Aorta (tissue), 5 donors: Measurements from ENCODE around the gene RHBDD2. TPM values are rescaled to one million over a fixed set of nuclear protein-coding genes. Genes with fewer than 3 reads are reported as not detected.

Source experiments
- ATAC-seq: fragments of 200-7000 bp; cut with Tn5 transposase; one replicate; pipeline ENCODE4 v1.9.1; 2022; ENCODE audit warnings: moderate library complexity; ENCODE audit not compliant: low FRiP score
- DNase-seq, 2 donors: peaks; one replicate each; pipeline ENCODE4 v3.0.0-alpha.2; 2020
- H3K27ac ChIP-seq, 2 donors: one replicate each; pipeline ENCODE4 v1.5.1; 2013; ENCODE audit warnings: low read length in 2 of 2, mild to moderate bottlenecking in 2 of 2, moderate library complexity in 2 of 2, control low read depth in 1 of 2, inconsistent platforms in 1 of 2, low read depth in 1 of 2
- H3K27me3 ChIP-seq, 2 donors: one replicate each; pipeline ENCODE4 v1.6.1; 2013; ENCODE audit warnings: control low read depth in 1 of 2, low read length in 1 of 2, mild to moderate bottlenecking in 1 of 2, moderate library complexity in 1 of 2; ENCODE audit not compliant: insufficient read depth in 2 of 2, control insufficient read depth in 1 of 2
- H3K36me3 ChIP-seq, 2 donors: one replicate each; pipeline ENCODE4 v1.6.1; 2013; ENCODE audit warnings: control low read depth in 1 of 2, low read length in 1 of 2, mild to moderate bottlenecking in 1 of 2; ENCODE audit not compliant: insufficient read depth in 2 of 2, control insufficient read depth in 1 of 2
- H3K4me1 ChIP-seq, 2 donors: one replicate each; pipeline ENCODE4 v1.6.1; 2013; ENCODE audit warnings: low read length in 2 of 2, control low read depth in 1 of 2, mild to moderate bottlenecking in 1 of 2, moderate library complexity in 1 of 2; ENCODE audit not compliant: insufficient read depth in 2 of 2, control insufficient read depth in 1 of 2
- H3K4me3 ChIP-seq, 2 donors: one replicate each; pipeline ENCODE4 v1.5.1; 2013; ENCODE audit warnings: low read length in 2 of 2, control low read depth in 1 of 2, mild to moderate bottlenecking in 1 of 2
- H3K9me3 ChIP-seq: one replicate; pipeline ENCODE4 v1.6.1; 2013; ENCODE audit warnings: mild to moderate bottlenecking, low read length; ENCODE audit not compliant: control insufficient read depth
- WGBS, 2 donors: extraction: QIAGEN DNeasy Blood & Tissue Kit; methylation state at CpG; one replicate each; pipeline ENCODE4 v1.1.7; 2013; 5-methylcytosine and 5-hydroxymethylcytosine counted together
- intact Hi-C, 2 donors: fragments of 100-400 bp; cut with DNase I; formaldehyde crosslinking; loops; one replicate each; pipeline versions ENCODE4 v1.14.2 to v1.15.0; 2022
- microRNA-seq, 2 donors: library from miRNA; unstranded; fragments of <30 nt; microRNA quantifications; one replicate each; pipeline ENCODE4 v1.2.0, GENCODE V29; 2020
- polyA plus RNA-seq, 2 donors: library from polyadenylated mRNA; stranded (reverse); fragments of 200-250 nt; gene quantifications; one replicate each; pipeline ENCODE4 v1.2.3, GENCODE V29; 2013
- total RNA-seq, 2 donors: library from RNA; stranded (reverse); fragmentation: NEBNext Ultra II Directional; extraction: Animal tissue kit (Norgen Biotek cat#: 25700); gene quantifications; one replicate each; pipeline ENCODE4 v1.2.1, GENCODE V29; 2021
- donor health status: healthy with polysubstance abuse.
- donor health status: Bipolar disorder and iron deficiency.
- donor health status: DM: no; HTN: no; CAD: no.
- donor health status: DM: no; HTN: no; CAD: no.
- donor health status: DM: yes; HTN: yes; CAD: no.

RHBDD2 gene
- total and polyA plus RNA-seq, 4 donors: 23.9 to 71.3 (median 35.6) TPM

DNA sequence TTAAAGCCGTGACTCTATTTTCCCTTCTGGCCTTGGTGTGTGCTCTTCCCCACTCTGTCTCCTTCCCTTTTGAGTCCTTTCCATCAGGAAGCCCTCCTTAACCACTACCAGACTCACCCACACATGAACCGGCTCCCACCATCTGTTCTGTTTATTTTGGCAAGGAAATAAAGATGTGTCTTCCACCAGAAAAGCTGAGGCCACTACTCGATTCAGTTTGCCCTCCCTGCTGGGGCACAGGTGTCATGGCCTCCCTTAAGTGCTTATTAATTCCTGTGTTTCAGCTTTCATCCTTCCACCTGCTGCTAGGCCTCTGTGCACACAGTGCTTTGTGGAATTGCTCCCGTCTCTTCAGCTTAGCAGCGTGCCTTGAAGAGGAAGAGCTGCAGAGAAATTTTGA lies 52.8 kb downstream of the RHBDD2 start:
- Histone ChIP-seq H3K4me3 (no peak overlapping the region), H3K9me3 (no peaks in the 10 kb centered on the region), H3K36me3 (no peaks in the 10 kb centered on the region), H3K4me1 (no peaks in the 10 kb centered on the region), H3K27ac (no peak overlapping the region), H3K27me3 (no peaks in the 10 kb centered on the region)
- WGBS, 2 donors: 64% methylated on average over 5 of the region's 5 CpGs
- ATAC-seq: no peak
- intact Hi-C loops: no loop called here
- DNase-seq: no peak

GRCh38 chr7:75937958-75938786 lies 59.3 kb downstream of the RHBDD2 start:
- no peaks in the 10 kb centered on the region for H3K36me3 ChIP-seq
- intact Hi-C loops: no loop called here
- 55 to 57% methylated on average over 15 of the region's 15 CpGs for WGBS, 2 donors
- DNase-seq: peak; percentile 85 to 87
- no peaks in the 10 kb centered on the region for H3K27me3 ChIP-seq
- H3K4me1 ChIP-seq: peaks cover 0 to 5% of the 10 kb centered on the region in 2 donors
- H3K9me3 ChIP-seq: no peaks in the 10 kb centered on the region
- no peak overlapping the region for H3K4me3 ChIP-seq
- peak; percentile 85 for ATAC-seq
- peak overlapping the region in 1 of 2 donors; percentile 34 for H3K27ac ChIP-seq

Small RNA genes within 50 kb of the gene (microRNA-seq; reads per million reads assigned to microRNA genes)
- gene MIR4651: 0 reads per million in 2 donors

Other genes with a start within 250 kb of the RHBDD2 start
- 10 to 100 TPM; 56.8 to 87.9 TPM for gene HIP1, start 140.1 kb upstream of the RHBDD2 start, total RNA-seq
- gene HIP1, start 140.1 kb upstream of the RHBDD2 start, polyA plus RNA-seq: 10 to 100 TPM; 10.6 to 29.7 TPM
- gene CCL26, start 106.8 kb upstream of the RHBDD2 start, total RNA-seq: 1 to 10 TPM in 1 of 2 donors, not detected in 1; 1.9 TPM
- gene CCL26, start 106.8 kb upstream of the RHBDD2 start, polyA plus RNA-seq: 1 to 10 TPM in 1 of 2 donors, not detected in 1; 2.0 TPM
- 1 to 10 TPM; 1.1 to 2.4 TPM for gene CCL24, start 65.2 kb upstream of the RHBDD2 start, total RNA-seq
- 1 to 10 TPM in 1 of 2 donors, under 1 TPM in 1; 1.00 to 3.3 TPM for gene CCL24, start 65.2 kb upstream of the RHBDD2 start, polyA plus RNA-seq
- gene POR, start 36.1 kb downstream of the RHBDD2 start, total RNA-seq: 100 to 1,000 TPM in 1 of 2 donors, 10 to 100 TPM in 1; 87.4 to 121 TPM
- gene POR, start 36.1 kb downstream of the RHBDD2 start, polyA plus RNA-seq: 10 to 100 TPM; 40.4 to 71.8 TPM
- 10 to 100 TPM; 53.8 to 75.1 TPM for gene TMEM120A, start 115.6 kb downstream of the RHBDD2 start, total RNA-seq
- 100 to 1,000 TPM in 1 of 2 donors, 10 to 100 TPM in 1; 84.0 to 144 TPM for gene TMEM120A, start 115.6 kb downstream of the RHBDD2 start, polyA plus RNA-seq
- gene STYXL1, start 169.0 kb downstream of the RHBDD2 start, total RNA-seq: 10 to 100 TPM in 1 of 2 donors, 1 to 10 TPM in 1; 6.1 to 16.8 TPM
- 10 to 100 TPM; 16.2 to 18.7 TPM for gene STYXL1, start 169.0 kb downstream of the RHBDD2 start, polyA plus RNA-seq
- gene MDH2, start 169.1 kb downstream of the RHBDD2 start, total RNA-seq: 10 to 100 TPM; 68.4 to 87.9 TPM
- 10 to 100 TPM; 65.3 to 66.7 TPM for gene MDH2, start 169.1 kb downstream of the RHBDD2 start, polyA plus RNA-seq